Thoracic aorta (tissue), 2 donors: ENCODE measurements around the gene TGM1. TPM values are rescaled to one million over a fixed set of nuclear protein-coding genes. Genes with fewer than 3 reads are reported as not detected.

Experiments used
- total RNA-seq, 2 donors: library from RNA; depleted of rRNA; stranded (reverse); fragments of >200 nt; gene quantifications; one replicate each; pipeline versions ENCODE4 v1.1.0 to v1.2.3, GENCODE V29; 2016

The TGM1 gene
- total RNA-seq, 2 donors from 2014 or later: 0.21 TPM; not detected in 1

Other genes starting within 250 kb of the TGM1 start
- gene CARMIL3, start 211.2 kb downstream of the TGM1 start, total RNA-seq: under 1 TPM in 1 of 2 donors, not detected in 1; 0.14 TPM
- gene CPNE6, start 191.6 kb downstream of the TGM1 start, total RNA-seq: 1 to 10 TPM; 1.3 to 2.4 TPM
- gene PCK2, start 168.9 kb downstream of the TGM1 start, total RNA-seq: 10 to 100 TPM; 11.4 to 16.9 TPM
- gene DCAF11, start 148.4 kb downstream of the TGM1 start, total RNA-seq: 10 to 100 TPM; 52.8 to 54.2 TPM
- 1 to 10 TPM in 1 of 2 donors, under 1 TPM in 1; 0.92 to 6.1 TPM for gene NRL, start 148.2 kb downstream of the TGM1 start, total RNA-seq
- gene FITM1, start 132.5 kb downstream of the TGM1 start, total RNA-seq: under 1 TPM in 1 of 2 donors, not detected in 1; 0.78 TPM
- gene PSME1, start 127.0 kb downstream of the TGM1 start, total RNA-seq: 10 to 100 TPM; 61.2 to 84.5 TPM
- 10 to 100 TPM in 1 of 2 donors, 1 to 10 TPM in 1; 4.9 to 18.6 TPM for gene EMC9, start 121.6 kb downstream of the TGM1 start, total RNA-seq
- gene PSME2, start 116.6 kb downstream of the TGM1 start, total RNA-seq: 10 to 100 TPM; 24.6 to 28.8 TPM
- 10 to 100 TPM; 60.4 to 94.6 TPM for gene RNF31, start 115.7 kb downstream of the TGM1 start, total RNA-seq
- gene IRF9, start 101.9 kb downstream of the TGM1 start, total RNA-seq: 10 to 100 TPM; 74.8 to 86.1 TPM
- 10 to 100 TPM; 13.1 to 23.6 TPM for gene REC8, start 91.1 kb downstream of the TGM1 start, total RNA-seq
- gene IPO4, start 74.4 kb downstream of the TGM1 start, total RNA-seq: 10 to 100 TPM; 19.9 to 64.6 TPM
- 10 to 100 TPM; 51.8 to 81.9 TPM for gene TM9SF1, start 67.7 kb downstream of the TGM1 start, total RNA-seq
- gene TSSK4, start 57.5 kb downstream of the TGM1 start, total RNA-seq: not detected
- 10 to 100 TPM; 33.4 to 58.3 TPM for gene CHMP4A, start 49.7 kb downstream of the TGM1 start, total RNA-seq
- gene MDP1, start 47.1 kb downstream of the TGM1 start, total RNA-seq: 10 to 100 TPM; 15.7 to 24.0 TPM
- gene NEDD8, start 30.8 kb downstream of the TGM1 start, total RNA-seq: 10 to 100 TPM; 76.0 to 91.4 TPM
- gene GMPR2, start 30.2 kb downstream of the TGM1 start, total RNA-seq: 10 to 100 TPM; 39.2 to 51.3 TPM
- gene TINF2, start 20.6 kb downstream of the TGM1 start, total RNA-seq: 10 to 100 TPM; 52.4 to 83.5 TPM
- gene RABGGTA, start 8.4 kb upstream of the TGM1 start, total RNA-seq: 10 to 100 TPM; 28.2 to 44.7 TPM
- 10 to 100 TPM; 25.5 to 31.4 TPM for gene DHRS1, start 36.6 kb upstream of the TGM1 start, total RNA-seq
- 10 to 100 TPM; 15.8 to 19.2 TPM for gene NOP9, start 36.7 kb upstream of the TGM1 start, total RNA-seq
- 10 to 100 TPM; 10.9 to 17.3 TPM for gene CIDEB, start 44.8 kb upstream of the TGM1 start, total RNA-seq
- 10 to 100 TPM; 15.2 to 21.8 TPM for gene LTB4R2, start 47.0 kb upstream of the TGM1 start, total RNA-seq
- gene LTB4R, start 48.3 kb upstream of the TGM1 start, total RNA-seq: 10 to 100 TPM in 1 of 2 donors, 1 to 10 TPM in 1; 8.9 to 13.1 TPM
- gene ADCY4, start 71.9 kb upstream of the TGM1 start, total RNA-seq: 10 to 100 TPM; 25.5 to 28.7 TPM
- gene RIPK3, start 76.8 kb upstream of the TGM1 start, total RNA-seq: 10 to 100 TPM in 1 of 2 donors, 1 to 10 TPM in 1; 6.8 to 17.9 TPM
- gene NFATC4, start 105.0 kb upstream of the TGM1 start, total RNA-seq: 10 to 100 TPM; 62.0 to 84.5 TPM
- gene NYNRIN, start 135.8 kb upstream of the TGM1 start, total RNA-seq: 10 to 100 TPM in 1 of 2 donors, 1 to 10 TPM in 1; 9.5 to 11.6 TPM
- gene CBLN3, start 166.5 kb upstream of the TGM1 start, total RNA-seq: 1 to 10 TPM; 1.3 to 4.2 TPM
- gene KHNYN, start 166.8 kb upstream of the TGM1 start, total RNA-seq: 10 to 100 TPM; 62.8 to 71.6 TPM
- gene SDR39U1, start 179.6 kb upstream of the TGM1 start, total RNA-seq: 10 to 100 TPM; 27.6 to 61.8 TPM
- not detected for gene CMA1, start 245.1 kb upstream of the TGM1 start, total RNA-seq